ENCODE measurements around the gene MEGF9.
A peak's percentile ranks its signal among the peaks of the same experiment; 100 is the strongest.

Gene MEGF9

DNA sequence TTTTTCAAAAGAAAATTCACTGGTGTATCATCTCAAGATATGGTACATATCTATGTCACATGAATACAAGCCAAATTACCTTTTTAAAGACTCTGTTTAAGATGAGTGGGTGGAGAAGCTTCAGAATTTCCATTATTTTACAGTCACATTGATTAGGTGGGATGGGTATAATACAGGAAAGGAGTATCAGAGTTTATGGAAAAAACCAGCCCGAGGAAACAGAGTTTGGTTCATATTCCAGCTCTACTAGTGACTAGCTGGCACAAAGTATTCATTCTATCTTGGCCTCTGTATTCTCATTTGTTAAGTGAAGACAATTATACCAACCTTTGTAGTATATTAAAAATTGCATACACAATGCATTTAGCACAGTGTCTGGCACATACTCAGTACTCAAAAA lies 87.8 kb downstream of the MEGF9 start:
- no peak for DNase-seq (ENCODE audit: low read depth in 2 of 2, low spot score in 1 of 2)

DNA sequence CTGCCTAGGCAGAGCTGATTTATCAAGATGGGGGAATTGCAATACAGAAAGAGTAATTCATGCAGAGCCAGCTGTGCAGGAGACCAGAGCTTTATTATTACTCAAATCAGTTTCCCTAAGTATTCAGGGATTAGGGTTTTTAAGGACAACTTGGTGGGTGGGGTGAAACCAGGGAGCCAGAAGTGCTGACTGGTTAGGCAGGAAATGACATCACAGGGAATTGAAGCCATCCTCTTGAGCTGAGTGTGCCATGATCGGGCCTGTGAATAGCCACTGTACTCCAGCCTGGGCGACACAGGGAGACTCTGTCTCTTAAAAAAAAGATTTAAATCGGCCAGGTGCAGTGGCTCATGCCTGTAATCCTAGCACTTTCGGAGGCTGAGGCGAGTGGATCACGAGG lies 89.0 kb downstream of the MEGF9 start:
- DNase-seq (ENCODE audit: low read depth in 2 of 2, low spot score in 1 of 2), result no peak

DNA sequence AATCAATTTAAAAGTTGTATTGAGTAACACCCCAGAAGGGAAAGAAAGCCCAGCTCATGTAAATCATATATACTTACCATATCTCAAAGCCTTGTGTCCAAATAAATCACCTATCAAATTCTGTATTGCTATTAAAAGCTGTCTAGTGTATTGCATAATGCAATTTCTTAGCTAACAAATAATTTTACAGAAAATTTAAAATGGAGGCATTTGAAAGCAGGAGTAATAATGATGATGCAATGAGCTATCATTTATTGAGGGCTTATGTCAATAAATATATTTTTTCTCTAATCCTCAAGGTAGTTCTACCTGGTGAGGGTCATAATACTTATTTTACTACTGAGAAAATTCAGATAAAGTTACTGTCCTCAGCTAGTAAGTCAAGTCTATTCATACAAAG lies 91.5 kb downstream of the MEGF9 start:
- no peak for DNase-seq (ENCODE audit: low read depth in 2 of 2, low spot score in 1 of 2)

DNA sequence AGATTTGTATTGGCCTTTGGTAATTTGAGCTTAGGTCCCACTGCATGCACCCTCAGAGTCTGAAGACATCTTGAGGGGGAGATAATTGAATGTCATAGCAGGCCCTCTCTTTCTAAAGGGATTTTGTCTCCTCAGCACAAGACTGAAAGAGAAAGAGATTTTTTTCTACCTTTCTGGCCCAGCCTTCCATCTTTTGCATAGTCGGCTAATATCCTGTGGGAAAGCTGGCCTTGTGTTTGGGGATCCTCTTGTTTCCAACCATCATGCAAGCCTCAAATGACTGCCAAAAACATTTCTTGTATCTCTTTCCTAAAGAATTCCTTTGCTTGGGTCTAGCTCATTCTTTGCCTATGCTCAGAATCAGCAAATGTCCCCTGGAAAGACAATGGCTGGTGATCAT lies 92.3 kb downstream of the MEGF9 start:
- DNase-seq (ENCODE audit: low read depth in 2 of 2, low spot score in 1 of 2), result no peak

DNA sequence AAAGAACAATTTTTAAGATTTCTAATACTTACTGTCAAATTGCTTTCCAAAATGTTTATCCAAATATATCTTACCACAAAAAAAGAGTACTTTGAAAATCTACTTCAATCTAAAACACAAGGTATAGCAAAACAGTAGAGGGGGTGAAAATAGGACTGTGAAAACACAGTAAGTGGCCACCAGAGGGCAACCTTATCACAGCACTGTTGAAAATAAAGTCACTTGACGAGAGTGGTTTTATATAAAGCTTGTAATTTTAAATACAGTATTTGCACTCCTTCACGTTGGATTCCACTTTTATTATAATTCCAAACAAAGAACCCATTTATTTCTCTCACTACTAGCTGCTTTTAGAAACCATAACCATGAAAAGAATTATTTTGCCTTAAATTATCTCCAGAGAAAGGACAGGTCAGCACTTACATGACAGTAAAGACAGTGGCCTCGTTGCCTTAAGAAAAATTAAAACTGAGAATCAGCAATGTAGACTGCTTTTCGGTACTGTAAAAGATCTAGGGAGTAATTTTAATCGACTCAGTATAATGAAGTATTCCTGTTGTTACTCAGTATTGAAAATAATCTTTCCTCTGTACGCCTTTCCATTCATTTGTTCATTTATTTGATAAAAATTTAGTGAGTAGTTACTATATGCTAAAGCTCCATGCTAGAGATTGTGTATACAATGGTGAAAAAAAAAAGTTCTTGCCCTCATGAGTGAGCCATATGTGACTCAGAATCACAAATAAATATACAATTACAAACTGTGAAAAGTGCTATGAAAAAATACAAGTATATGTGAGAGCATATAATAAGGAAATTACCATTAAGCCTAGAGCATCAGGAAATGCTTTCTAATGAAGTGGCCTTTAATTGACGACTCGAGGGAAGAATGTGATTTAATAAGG lies 94.3 kb downstream of the MEGF9 start:
- DNase-seq (ENCODE audit: low read depth in 2 of 2, low spot score in 1 of 2), result peak; percentile 20 to 31

DNA sequence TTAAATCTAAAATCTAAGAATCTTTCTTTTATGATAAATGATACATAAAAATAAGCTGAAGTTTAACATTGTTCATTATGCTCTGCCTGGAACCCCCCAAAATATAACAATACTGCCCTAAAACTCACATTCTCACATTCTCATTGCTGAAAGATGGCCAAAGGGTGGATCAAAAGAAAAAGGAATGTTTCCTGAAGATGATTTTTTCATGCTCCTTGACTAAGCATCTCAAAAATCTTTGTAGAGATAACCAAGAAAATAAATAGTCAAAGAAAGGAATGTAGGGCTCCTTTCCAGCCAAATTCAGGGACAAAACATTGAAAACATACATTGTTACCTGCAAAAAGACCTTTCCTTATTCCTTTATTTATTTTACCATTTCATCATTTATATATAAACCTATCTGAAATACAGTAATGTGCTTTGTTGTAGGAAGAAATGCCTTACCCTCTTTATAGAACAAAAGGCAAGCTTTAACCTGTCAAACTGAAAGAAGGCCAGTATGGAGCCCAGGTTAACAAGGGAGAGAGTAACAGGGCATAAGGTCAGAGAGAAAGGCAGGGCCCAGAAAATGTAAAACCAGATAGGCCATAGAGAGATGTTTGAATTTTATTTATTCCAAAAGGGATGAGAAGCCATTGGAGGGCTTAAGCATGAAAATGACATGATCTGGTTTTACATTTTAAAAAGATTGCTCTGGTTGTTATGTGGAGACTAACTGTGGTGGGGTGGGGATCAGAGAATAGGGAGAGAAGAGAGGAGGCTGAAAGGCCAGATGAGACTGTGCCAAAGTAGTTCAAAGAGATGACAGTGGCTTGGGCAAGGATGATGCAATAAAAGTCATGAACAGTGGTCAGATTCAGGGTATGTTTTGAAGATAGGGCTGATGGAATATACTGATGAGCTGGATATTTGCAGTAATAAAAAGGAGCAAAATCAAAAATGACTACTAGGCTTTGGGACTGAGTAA lies 97.0 kb downstream of the MEGF9 start:
- DNase-seq (ENCODE audit: low read depth in 2 of 2, low spot score in 1 of 2), result no peak

DNA sequence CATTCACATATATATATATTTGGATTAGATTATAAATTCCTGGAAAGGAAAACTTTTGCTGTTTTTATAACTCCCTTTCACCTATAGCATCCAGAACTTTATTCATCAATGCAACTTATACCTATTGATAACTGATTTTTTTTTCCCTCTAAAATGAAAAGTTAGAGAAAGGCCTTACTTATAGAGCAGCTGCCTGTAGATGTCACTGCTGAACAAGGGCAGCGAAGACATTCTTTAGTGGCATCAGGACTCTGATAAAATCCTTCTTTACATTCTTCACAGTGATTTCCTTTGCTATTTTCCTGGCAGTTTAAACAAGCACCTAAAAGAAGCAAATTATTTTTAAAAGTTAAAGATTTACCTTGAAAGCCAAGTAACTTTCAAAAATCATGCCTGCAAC lies 102.1 kb downstream of the MEGF9 start:
- no peak for DNase-seq (ENCODE audit: low read depth in 2 of 2, low spot score in 1 of 2)

DNA sequence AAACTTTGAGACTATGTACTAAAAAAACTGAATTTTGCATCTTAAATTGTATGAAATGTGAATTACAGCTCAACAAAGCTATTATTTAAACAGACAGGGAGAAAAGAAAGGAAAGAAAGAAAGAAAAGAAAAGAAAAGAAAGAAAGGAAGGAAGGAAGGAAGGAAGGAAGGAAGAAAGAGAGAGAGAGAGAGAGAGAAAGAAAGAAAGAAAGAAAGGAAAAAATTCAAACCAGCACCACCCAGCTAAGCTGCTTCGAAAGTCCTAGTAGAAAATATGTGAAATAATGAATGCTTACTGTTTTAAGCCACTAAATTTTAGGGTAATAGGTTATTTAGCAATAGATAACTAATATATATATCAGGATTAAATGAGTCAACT lies 102.6 kb downstream of the MEGF9 start:
- DNase-seq (ENCODE audit: low read depth in 2 of 2, low spot score in 1 of 2), result no peak

DNA sequence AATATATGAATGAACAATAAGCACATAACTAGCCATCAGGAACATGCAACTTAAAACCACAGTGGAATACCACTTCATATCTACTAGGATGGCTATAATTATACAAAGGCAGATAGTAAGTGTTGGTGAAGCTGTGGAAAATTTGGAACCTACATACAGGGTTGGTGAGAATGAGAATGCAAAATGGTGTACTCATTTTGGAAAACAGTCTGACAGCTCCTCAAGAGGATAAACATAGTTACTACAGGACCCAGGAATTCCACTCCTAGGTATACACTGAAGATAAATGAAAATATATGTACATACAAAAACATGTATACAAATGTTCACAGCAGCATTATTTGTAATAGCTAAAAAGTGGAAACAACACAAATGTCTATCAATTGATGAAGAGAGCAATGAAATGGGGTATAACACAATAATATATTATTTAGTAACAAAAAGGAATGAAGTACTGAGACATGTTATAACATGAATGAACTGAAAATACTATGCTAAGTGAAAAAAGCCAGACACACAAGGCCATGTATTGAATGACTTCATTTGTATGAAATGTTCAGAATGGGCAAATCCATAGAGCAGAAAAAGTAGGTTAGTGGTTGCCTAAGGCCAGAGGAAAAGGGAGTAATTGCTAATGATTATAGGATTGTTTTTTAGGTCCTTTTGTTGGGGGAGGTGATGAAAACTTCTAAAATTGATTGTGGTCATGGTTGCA lies 103.1 kb downstream of the MEGF9 start:
- DNase-seq (ENCODE audit: low read depth in 2 of 2, low spot score in 1 of 2), result no peak

DNA sequence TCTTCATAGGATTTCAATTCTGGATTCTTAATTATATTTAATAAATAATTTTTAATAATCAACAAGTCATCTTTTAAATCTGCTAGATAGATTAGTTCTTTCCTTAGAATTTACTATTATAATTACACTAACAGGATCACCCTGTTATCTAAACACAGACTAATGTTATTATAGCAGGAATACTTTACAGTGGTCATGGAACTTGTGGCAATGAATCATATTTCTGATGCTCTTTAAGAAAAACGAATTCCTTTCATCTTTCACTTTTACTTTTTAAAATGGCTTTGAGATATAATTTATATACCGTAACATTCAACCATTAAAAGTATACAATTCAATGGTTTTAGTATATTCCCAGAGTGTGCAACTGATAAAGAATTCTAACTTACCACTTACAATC lies 104.6 kb downstream of the MEGF9 start:
- no peak for DNase-seq (ENCODE audit: low read depth in 2 of 2, low spot score in 1 of 2)

DNA sequence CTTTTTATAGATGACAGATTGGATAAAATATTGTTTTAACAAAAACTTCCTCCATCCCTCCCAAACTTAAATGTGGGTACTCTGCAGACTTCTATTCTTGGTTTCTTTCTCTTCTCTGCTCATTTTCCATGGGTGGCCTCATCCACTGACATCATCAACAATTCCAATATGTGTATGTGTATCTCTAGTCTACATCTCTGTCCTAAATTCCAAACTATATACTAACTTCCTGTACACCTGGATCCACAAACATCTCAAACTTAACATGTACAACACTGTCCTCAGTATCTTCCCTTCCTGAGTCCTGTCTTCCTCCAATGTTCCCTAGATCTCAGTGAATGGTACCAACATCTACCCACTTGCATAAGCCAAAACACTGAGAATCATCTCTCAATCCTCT lies 105.8 kb downstream of the MEGF9 start:
- no peak for DNase-seq (ENCODE audit: low read depth in 2 of 2, low spot score in 1 of 2)

DNA sequence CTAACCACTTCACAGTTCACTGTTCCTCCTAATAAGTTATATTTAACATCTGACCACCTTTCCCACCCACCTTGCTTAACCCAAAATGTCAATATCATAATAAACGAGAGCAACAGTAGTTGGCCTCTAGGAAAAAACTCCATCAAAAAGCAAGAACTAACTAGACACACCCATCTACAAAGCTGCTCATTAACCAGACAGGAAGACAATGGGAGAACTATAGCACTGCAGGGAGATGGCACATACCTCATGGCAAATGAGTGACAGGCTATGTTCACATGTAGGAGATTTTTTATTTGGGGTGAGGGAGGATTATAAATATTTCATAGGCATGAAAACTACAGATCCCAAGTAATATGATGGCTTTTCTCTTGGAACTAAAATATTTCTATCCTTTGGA lies 110.7 kb downstream of the MEGF9 start:
- DNase-seq (ENCODE audit: low read depth in 2 of 2, low spot score in 1 of 2), result no peak

DNA sequence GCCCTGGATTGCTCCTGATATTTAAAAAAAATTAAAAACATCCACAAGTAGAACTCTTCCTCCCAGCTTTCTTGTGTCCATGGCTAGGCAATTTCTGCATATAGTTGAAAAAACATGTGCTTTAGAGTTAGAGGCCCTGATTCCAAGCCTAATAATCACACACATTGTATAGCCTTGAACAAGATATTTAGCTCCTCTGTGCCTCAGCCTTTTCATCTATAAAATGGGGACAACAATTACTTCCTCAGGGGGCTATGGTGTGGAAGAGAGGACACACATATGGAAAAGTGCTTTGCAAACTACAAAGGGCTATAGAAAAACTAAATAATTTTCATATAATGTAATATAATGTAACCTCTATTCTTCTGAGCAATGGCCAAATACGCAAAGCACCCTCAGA lies 111.3 kb downstream of the MEGF9 start:
- no peak for DNase-seq (ENCODE audit: low read depth in 2 of 2, low spot score in 1 of 2)

DNA sequence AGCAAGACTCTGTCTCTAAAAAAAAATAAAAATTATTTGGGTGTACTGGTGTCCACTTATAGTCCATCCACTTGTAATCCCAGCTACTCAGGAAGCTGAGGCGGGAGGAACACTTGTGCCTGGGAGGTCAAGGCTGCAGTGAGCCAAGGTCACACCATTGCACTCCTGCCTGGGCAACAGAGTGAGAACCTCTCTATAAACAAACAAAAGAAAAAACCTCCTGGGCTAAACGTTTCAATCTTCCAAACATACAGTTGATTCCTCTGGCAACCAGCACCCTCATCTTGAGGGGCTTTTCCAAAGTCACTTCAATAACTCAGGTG lies 120.4 kb downstream of the MEGF9 start:
- no peak for DNase-seq (ENCODE audit: low read depth in 2 of 2, low spot score in 1 of 2)

DNA sequence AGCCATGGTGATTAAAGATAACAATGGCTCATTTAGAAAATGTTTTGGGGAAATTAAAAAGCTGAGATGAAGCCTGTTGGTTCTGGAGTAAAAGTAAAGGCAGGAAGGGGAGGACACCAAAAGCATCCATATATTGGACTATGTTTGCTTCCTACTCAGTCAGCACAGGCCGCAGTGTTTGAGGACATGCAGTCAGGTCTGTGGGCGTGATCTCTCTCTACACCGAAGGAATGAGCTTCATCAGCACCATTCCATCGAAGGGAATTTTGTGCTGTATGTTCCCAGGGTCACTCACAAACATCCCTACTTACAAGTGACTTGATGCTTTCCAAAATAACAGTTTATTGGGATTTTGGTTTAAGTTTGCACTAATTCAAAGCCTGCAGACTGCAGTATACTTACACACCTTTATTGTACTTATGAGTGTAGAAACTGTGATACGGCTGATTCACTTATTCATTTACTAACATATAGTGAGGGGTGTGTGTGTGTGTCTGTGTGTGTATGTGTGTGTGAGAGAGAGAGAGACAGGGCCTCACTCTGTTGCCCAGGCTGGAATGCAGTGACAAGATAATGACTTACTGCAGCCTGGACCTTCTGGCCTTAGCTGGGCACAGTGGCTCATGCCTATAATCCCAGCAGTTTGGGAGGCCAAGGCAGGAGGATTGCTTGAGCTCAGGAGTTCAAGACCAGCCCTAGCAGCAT lies 120.9 kb downstream of the MEGF9 start:
- DNase-seq (ENCODE audit: low read depth in 2 of 2, low spot score in 1 of 2), result no peak

DNA sequence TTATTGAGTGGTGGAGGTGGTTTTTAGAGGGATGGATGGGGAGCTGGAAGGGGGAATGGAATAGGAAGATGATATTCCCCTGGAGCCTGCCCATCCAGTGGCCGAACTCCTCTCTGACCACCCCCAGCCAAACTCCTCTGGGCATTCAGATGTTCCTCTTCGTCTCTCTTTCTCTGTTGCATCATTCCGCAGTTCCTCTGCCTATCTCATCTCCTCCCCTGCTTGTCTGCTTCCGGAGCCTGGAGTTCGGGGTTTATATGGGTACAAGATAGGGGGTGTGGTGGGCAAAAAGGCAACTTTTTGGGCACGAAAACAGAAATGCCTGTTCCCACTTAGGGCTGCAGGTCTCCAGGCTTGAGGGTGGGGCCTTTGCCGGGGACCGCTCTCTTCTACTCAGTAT lies 122.1 kb downstream of the MEGF9 start:
- no peak for DNase-seq (ENCODE audit: low read depth in 2 of 2, low spot score in 1 of 2)

DNA sequence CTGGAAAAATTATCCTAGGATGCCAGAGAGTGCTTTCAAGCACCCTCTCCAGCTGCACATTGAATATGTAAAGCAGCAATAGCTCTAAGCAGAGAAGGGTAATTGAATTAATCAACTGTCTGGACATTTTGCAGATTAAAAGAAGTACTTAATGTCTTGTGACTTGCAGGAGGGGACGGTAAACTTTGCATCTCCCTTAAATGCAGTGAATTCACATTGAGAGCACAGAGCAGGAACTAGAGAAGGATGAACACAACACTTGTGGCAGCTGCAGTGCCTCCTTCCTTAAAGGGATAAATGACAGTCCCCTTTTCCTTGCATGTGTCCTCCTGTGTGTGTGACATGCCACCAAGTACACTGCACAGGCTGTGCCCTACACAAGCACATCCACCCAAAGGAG lies 126.9 kb downstream of the MEGF9 start:
- no peak for DNase-seq (ENCODE audit: low read depth in 2 of 2, low spot score in 1 of 2)

DNA sequence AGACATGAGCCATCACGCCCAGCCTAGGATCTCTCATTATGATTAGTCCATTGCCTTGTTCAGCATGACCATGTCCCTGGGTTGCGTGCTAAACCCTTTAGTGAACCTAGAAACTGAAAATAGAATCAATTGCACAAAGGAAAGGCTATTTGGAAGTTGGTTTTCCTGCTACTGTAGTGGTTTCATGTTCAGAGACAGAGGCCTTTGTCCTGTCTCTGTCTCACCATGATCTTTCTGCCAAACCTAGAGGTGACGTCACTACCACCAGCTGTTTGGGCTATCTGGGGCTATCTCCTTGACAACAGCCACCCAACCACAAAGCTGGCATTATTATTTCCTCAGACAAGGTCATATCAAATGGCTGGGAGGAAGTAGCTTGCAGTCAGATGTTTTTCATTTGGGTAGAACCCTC lies 130.3 kb downstream of the MEGF9 start:
- DNase-seq (ENCODE audit: low read depth in 2 of 2, low spot score in 1 of 2), result no peak

DNA sequence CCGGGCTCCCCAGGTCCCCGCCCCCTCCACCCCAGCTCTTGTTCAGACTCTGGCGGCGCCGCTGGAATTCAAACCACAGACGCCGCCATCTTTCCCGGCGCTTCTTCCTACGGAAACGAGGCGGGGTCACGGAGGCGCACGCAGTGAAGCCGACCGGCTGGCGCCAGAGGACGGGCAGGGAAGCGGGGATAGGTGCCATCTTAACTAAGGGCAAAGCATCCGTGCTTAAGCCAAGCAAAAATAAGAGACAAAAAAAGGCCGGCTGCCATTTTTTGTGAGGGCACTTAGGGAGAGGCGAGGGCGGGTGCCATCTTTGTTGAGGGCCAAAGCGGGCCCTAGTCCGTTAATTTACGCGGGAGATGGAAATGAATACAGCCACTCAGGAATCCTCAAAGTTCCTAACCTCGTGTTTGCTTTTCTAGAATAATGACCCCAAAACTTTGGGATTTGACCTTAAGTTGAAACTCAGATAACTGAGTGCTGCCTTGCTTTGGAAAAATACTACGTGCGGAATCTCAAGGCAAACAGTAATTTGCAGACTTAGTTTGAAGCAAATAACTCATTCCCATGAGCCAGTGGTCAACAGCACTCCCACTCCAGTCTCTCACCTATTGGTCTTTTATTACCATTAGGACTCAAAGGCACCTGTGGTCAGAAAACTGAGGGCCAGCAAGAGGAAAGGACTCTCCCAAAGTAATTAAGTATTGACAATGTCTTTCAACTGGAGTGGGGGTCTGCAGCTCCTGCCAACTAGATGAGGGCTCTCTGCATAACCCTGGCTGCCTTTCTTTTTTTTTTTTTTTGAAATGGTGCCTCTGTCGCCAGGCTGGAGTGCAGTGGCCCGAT lies 134.0 kb downstream of the MEGF9 start, which contains the start of gene CDK5RAP2:
Gene CDK5RAP2, minus strand, starts transcription at position 117 of the 846 bp plus-strand sequence. CDS start 189 bp downstream, outside the sequence.
- DNase-seq (ENCODE audit: low read depth in 2 of 2, low spot score in 1 of 2), result peak; percentile 69 to 81
